Cardiac fibroblast (primary cell): ENCODE measurements around the gene ANKLE2.
"Not testable (repeated sequence)": the region's sequence is repeated elsewhere in the genome, so short reads cannot be mapped to it uniquely, and the experiment has no call there.

Source experiments
- DNase-seq, 2 donors: peaks; one replicate each; pipeline versions ENCODE4 v3.0.0 to v3.0.0-alpha.2; 2010; ENCODE audit warnings: low read depth in 2 of 2
- H3K4me3 ChIP-seq, 2 donors: replicated peaks in 1 of 2; 1 replicate in 1 of 2; 2 replicates in 1 of 2; pipeline ENCODE4 v1.5.1; 2011; ENCODE audit warnings: low read depth in 2 of 2, low read length in 2 of 2, mild to moderate bottlenecking in 2 of 2, moderate library complexity in 1 of 2
- TF ChIP-seq, protein P1 (sequence below): IDR thresholded peaks from one replicate; pipeline ENCODE4 v1.5.1; 2011; ENCODE audit warnings: low read depth, mild to moderate bottlenecking, low read length, inconsistent platforms

ANKLE2 gene

DNA sequence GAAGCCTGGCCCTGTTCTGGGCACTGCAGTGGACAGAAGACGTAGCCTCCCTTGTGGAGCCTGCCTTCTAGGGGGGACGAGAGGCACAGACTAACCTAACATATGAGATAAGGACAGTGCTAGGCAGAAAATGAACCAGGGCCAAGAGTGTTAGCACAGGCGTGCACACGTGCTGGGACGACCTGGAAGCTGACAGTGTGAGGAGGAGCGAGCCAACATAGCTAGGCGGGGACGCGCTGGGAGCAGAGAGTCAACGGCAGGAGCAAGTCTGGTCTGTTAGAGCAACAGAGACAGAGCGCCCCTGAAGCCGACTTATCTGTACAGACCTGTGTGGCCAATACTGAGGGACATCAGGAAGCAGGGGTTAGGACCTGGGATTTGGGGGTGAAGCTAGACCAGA, 66.2 kb downstream of the ANKLE2 start:
- TF ChIP-seq, protein P1, sequence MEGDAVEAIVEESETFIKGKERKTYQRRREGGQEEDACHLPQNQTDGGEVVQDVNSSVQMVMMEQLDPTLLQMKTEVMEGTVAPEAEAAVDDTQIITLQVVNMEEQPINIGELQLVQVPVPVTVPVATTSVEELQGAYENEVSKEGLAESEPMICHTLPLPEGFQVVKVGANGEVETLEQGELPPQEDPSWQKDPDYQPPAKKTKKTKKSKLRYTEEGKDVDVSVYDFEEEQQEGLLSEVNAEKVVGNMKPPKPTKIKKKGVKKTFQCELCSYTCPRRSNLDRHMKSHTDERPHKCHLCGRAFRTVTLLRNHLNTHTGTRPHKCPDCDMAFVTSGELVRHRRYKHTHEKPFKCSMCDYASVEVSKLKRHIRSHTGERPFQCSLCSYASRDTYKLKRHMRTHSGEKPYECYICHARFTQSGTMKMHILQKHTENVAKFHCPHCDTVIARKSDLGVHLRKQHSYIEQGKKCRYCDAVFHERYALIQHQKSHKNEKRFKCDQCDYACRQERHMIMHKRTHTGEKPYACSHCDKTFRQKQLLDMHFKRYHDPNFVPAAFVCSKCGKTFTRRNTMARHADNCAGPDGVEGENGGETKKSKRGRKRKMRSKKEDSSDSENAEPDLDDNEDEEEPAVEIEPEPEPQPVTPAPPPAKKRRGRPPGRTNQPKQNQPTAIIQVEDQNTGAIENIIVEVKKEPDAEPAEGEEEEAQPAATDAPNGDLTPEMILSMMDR = no peak
- H3K4me3 ChIP-seq = no peak overlapping the region
- no peak for DNase-seq

DNA sequence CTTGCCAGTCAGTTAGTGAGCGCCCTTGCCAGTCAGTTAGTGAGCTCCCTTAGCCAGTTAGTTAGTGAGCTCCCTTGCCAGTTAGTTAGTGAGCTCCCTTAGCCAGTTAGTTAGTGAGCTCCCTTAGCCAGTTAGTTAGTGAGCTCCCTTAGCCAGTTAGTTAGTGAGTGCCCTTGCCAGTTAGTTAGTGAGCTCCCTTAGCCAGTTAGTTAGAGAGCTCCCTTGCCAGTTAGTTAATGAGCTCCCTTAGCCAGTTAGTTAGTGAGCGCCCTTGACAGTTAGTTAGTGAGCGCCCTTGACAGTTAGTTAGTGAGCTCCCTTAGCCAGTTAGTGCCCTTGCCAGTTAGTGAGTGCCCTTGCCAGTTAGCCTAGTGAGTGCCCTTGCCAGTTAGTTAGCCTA, 66.7 kb downstream of the ANKLE2 start:
- DNase-seq = not testable (repeated sequence)

DNA sequence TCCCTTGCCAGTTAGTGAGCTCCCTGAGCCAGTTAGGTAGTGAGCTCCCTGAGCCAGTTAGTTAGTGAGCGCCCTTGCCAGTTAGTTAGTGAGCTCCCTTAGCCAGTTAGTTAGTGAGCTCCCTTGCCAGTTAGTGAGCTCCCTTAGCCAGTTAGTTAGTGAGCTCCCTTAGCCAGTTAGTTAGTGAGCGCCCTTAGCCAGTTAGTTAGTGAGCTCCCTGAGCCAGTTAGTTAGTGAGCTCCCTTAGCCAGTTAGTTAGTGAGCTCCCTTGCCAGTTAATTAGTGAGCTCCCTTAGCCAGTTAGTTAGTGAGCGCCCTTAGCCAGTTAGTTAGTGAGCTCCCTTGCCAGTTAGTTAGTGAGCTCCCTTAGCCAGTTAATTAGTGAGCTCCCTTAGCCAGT, 69.6 kb downstream of the ANKLE2 start:
- DNase-seq, H3K4me3 ChIP-seq: not testable (repeated sequence)

More for the DNA sequence above, 66.7 kb downstream of the ANKLE2 start:
- H3K4me3 ChIP-seq = not testable (repeated sequence)

DNA sequence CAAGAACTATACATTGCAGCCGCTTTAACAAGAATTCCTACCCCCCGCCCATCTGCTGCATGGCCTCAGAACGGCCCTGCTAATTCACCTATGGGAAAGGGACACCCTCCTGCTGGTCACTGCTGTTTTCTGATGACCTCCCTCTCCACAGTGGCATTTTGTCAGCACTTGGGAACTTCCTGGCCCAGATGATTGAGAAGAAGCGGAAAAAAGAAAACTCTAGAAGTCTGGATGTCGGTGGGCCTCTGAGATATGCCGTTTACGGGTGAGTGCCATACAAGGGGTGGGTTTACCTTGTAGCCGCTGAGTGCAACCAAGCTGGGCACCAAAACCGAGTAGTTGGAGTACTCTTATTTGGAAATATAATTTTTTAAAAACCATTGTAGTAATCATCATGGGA, 71.5 kb downstream of the ANKLE2 start:
- TF ChIP-seq, protein P1 = no peak
- no peak for DNase-seq
- no peak overlapping the region for H3K4me3 ChIP-seq

DNA sequence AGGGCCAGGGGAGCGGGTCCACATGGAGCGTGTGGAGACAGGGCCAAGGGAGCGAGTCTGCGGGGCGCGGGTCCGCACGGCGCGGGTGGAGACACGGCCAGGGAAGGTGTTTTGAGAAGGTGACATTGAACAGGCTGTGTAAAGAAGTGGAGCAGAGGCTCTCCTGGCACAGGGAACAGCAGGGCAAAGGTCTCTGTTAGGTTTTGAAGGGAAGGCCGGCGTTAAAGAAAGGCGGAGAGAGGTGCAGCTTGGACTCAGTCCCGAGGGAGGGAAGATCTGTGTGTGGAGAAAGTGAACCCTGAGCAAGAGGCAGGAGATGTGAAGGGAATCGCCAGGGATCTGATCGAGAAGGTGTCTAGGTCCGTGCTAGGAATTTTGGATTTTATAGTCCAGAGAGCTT, 72.4 kb downstream of the ANKLE2 start:
- no peak overlapping the region for H3K4me3 ChIP-seq
- TF ChIP-seq, protein P1 = no peak
- DNase-seq = no peak

DNA sequence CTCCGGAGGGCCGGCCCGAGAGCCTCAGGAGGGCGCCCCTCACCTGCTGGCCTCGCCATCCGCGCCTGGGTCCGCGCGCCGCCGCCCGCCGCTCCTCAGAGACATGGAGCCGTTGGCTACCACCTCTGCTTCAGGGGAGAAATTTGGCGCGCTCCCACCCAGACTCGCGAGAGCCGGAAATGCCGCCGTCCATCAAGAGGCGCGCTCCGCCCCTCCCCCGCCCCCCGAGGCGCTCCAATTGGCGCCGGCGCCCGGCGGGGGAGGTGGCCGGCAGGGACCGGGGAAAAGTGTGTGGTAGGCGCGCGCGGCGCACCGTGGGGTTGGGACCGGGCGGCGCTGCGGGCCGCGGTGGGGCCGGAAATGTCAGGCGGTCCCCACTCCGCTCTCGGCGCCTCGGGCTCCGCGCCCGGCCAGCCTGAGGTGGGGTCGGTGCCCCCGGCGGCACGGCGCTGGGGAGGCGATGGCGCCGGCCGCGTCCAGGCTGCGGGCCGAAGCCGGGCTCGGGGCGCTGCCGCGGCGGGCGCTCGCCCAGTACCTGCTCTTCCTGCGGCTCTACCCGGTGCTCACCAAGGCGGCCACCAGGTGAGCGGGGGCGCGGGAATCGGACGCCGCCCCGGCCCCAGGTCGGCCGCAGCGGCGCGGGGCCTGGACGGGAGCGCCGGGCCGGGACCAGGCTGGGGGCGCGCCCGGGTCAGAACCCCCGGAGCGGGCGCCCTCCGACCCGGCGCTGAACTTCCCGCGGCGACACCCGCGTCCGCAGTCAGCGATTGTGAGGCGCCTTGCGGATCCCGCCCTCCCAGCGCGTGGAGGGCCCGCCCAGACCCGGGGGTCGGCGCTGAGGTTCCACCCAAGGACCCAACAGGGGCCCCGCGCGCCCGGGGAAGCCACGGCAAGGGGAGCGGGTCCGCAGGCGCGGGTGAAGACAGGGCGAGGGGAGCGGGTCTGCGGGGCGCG, 74.1 kb downstream of the ANKLE2 start, which contains the start of the genes POLE and PXMP2:
Gene POLE (minus strand): TSS at position 132 of the 954 bp plus-strand sequence. CDS start 27 bp downstream, at position 105.
Gene PXMP2 (plus strand): TSS at position 377 of the 954 bp plus-strand sequence. CDS start 84 bp downstream, at position 461.
- DNase-seq = peak; percentile 94 to 97
- TF ChIP-seq, protein P1 = no peak

DNA sequence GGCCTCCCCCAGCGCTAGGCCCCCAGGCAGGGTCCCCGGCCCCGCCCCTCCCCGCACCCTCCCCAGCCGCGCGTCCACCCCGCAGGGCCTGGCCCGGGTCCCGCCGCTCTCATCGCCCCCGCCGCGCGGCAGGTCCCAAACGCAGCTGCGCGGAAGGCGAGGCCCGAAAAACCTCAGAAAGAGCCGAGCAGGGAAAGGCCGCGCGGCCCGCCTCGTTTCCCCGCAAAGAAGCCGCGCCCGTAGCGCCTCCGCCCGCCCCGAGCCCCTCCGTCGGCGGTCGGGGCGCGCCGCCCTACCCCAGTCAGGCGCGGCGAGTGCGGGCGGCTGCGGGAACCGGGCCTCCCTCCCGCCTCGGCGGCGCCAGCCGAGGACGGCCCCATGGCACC, 74.8 kb downstream of the ANKLE2 start:
- TF ChIP-seq, protein P1 = no peak
- peak overlapping the region; percentile 49 to 62 for H3K4me3 ChIP-seq
- no peak for DNase-seq

More for the DNA sequence above, 74.1 kb downstream of the ANKLE2 start, which contains the start of the genes POLE and PXMP2:
- H3K4me3 ChIP-seq = peak within 1 kb of the TSS; percentile 54 to 62
